Fibroblast of skin of left quadriceps (primary cell): ENCODE results near the gene RBP3.

Experiments
- DNase-seq, 2 experiments: peaks; one replicate each; pipeline ENCODE4 v3.0.0-alpha.2; 2013; ENCODE audit warnings: low read depth in 2 of 2

RBP3 gene

DNA sequence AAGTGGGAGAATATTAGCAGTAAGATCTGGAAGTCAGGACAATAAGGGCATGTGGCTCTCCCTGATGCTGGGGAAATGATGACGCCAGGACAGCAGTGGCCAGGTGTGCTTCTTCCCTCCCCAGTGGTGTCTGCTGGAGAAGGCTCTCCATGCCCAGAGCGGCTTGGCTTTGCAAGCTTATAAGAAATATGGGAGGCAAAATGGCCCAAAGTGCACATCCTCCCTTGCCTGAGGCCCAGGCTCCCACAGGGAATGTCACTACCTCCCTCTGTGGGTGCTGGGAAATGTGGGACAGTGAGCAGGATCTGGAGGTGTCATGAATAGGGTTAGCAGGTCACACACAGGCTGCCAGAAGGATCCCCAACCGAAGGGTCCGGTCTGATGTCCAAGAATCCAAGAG lies 53.0 kb downstream of the RBP3 start:
- DNase-seq = no peak

DNA sequence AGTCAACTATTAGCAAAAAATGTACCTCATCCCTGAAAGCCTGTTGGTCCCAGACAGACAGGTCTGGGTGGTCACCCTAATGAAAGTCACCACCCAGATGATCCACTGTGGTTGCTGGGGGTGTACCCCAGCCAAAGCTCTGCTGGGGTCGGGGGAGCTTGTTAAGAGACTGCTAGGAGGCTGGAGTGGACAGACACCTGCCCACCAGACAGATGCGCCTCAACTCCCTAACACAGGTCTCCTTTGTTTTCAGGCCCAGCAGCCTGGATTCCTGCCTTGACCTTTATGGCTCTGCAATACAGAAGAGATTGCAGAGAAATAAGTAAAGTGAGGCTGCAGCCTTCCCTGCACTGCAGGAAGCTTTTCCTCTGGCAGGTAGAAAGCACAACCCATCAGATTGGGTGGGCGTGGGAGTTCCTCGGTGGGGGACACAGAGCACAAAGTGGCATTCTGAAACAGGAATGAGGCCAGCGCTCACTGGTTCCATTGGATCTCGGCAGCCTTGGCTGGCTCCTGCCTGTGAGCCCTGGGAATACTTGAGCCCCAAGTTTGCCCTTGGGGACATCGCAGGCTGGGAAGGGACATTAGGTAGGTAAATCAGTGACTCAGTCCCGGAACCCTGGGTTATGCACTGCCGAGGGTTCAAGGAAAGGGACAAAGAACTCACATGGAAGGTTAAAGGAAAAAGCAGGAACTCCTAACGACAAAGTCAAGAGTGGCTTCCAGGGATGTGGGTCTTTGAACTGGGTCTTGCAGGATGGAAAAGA lies 53.9 kb downstream of the RBP3 start:
- DNase-seq = no peak

DNA sequence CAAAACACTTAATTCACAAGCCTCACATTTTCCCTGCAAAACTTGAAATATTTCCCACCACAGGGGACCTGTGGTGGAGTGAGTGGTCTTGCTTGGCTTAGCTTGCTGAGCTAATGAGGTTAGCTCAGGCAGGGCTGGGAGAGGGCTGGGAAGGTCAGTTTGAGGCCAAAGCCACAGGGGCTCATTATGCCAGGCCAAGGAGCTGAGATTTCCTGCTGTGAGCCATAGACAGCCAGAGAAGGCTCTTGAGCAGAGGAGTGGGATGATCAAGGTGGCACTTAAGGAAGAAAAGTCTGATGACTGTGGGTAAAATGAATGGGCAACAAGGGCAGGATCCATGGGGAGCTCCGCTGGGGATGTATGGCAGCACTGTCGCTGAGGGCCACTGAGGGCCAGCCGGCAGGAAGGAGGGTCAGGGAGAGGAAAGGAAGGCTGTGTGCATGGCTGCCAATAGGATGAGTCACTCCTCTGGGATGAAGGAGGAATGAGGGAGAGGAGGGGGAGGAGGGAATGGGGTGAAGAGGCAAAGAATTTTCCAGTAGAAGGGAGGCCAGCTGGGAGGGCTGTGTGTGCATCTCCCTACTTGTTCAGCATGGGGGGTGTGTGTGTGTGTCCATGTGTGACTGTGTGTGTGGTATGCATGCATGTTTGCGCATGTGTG lies 54.6 kb downstream of the RBP3 start:
- DNase-seq = peak; percentile 79

DNA sequence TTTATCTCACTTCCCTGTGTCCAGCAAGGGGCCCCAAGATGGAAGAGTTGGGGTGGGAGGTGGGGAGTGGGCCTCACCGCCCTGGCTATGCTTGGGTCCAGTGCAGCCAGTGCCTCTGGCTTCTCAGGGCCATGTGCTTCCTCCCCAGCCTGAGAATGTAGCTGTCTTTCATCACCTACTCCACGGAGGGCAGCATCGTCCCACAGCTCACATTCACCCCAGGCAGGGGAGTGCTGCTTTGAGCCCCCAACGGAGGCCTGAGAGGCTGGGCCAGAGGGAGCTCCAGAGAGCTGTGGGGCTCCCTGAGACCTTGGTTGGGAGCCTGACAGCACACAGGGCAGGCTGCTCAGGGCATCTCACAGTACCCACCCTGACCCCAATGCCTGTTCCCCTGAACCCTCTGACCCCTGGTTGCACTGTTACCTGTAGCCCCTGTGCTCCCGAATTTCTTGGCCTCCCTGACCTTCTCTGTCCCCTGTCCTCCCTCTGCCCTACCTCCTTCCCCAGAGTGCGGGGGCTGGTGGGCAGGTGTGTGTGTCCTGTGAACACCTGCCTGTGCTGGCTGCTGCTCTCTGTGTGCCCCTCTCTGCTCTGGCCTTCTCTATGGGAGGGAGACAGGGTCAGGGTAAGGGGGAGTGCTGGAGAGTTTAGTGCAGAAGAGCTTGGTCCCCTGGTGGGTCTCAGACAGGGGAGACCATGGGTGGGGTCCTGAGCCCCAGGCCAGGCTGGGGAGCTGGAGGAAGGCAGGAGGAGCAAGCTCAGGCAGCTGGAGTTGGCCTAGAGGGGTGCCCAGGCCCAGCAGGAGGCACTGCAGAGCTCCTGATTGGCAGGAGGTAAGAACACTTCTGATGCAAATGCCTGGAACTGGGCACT lies 55.5 kb downstream of the RBP3 start:
- peak; percentile 5 to 9 for DNase-seq

GRCh38 chr10:47404446-47404845 lies 56.3 kb downstream of the RBP3 start:
- DNase-seq = no peak

- no peak for DNase-seq
Measured at GRCh38 chr10:47404937-47405336, 56.8 kb downstream of the RBP3 start.

DNA sequence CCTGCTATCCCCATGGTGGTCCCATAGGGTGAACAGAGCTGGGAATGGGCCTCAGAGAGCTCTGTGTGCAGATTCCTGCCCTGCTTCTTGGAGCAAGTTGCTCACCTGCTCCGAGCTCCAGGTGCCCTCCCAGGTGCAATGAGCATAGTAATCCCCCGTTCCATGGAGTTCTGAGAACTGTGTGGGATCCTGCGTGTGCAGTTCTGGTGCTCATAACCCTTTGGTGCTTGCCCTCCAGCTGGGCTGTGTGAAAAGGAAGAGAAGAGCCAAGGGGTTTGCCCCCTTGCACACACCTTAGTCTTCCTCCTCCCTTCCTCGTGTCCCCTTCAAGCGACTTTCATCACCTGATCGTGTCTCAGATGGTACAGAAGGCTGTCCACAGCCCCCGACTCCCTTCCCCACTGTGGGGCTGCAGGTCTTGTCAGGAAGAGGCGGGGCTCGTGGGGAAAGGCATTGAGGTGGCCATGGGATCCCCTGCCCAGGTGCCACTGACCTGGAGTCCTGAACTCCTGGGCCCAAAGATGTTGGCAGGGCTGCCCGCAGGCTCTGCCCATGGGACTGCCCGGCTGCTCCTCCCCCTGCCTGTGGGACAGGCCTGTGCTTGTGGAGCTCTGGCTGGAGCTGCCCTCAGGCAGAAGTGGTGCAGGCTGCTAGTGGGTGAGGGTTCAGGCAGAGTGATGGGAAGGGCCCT lies 57.8 kb downstream of the RBP3 start:
- DNase-seq = no peak

DNA sequence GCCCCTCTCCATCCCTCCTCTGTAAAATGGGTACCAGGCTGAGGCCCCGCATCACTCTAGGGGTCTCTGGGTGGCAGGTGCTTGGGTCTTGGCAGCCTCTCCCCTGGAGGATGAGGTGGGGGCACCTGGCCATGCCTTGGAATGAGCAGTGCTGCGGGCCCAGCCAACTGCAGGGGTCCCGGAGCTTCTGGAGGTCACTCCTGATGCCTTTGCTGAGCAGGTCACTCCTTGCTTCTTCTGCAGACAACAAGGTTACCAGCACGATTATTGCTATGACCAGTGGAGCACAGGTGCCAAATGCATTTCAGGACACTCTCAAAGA lies 58.3 kb downstream of the RBP3 start:
- no peak for DNase-seq

DNA sequence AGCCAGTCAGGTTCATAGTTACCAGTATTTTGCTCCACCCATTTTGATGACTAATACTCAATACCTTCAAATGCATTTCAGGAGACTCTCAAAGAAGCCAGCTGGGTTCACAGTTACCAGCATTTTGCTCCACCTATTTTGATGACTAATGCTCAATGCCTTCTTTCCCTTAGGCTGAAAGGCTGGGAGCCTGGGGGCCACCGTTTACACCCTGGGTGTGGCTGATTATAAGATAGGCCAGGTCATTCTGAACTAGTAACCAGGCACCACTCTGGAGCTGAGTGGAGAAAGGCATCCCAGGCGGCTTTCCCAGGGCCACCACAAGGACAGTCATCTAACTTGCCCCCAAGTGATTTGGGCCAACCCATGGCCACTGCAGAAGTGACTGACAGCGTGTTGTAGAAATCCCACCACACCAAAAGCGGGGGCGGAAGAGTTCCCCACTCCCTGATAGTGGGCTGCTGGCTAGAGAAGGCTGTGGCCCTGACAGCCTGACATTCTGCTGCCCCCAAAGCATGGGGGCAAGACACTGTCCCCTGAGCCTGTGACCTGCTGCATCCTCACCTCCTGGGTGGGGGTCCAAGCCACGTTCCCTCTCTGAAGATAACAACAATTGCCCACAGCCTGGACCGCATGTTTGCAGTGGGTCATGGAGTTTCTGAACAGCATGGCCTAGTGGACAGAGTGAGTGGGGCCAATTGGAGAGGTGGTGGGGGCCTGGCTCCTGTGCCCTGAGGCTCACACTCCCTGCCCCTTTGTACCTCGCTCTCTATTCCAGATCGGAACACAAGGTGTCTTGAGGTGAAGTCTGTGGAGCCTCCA lies 58.9 kb downstream of the RBP3 start:
- DNase-seq = peak; percentile 24 to 31
